GM12878 (cell line): ENCODE results near the gene CCNI. TPM values are rescaled to one million over a fixed set of nuclear protein-coding genes. Genes with fewer than 3 reads are reported as not detected.

ENCODE experiments used
- ATAC-seq: fragments of 200-7000 bp; cut with Tn5 transposase; 3 replicates; pipeline ENCODE4 v1.9.1; 2020; ENCODE audit warnings: mild to moderate bottlenecking, moderate library complexity
- BruUV-seq: library from RNA; stranded (reverse); fragments of 400-500 nt; replicated peaks from 2 replicates; lab custom pipeline; 2021; lab: Mats Ljungman, UMichigan
- CTCF ChIA-PET: fragments of 300-600 bp; sonication (Branson Sonifier 250); formaldehyde crosslinking; extraction: SDS; loops from one replicate; lab custom pipeline; 2021; ENCODE audit warnings: inconsistent platforms; lab: Yijun Ruan, JAX
- POLR2A ChIA-PET: fragments of 350-600 bp; formaldehyde crosslinking; extraction: SDS; loops from one replicate; lab custom pipeline; 2021; ENCODE audit warnings: inconsistent platforms; lab: Charles Lee
- RAD21 ChIA-PET: fragments of 300-600 bp; sonication (Branson Sonifier 250); formaldehyde crosslinking; loops from one replicate; lab custom pipeline; 2023; ENCODE audit warnings: antibody characterized with exemption; ENCODE audit not compliant: unreplicated experiment; lab: Charles Lee
- SMC1A ChIA-PET: fragments of 300-600 bp; sonication (Branson Sonifier 250); formaldehyde crosslinking; loops from one replicate; lab custom pipeline; 2023; ENCODE audit not compliant: unreplicated experiment, uncharacterized antibody; lab: Charles Lee
- DNase-seq: peaks from one replicate; pipeline ENCODE4 v3.0.0-alpha.2; 2011; ENCODE audit warnings: low read depth, low spot score
- FAIRE-seq: peaks from 3 replicates; lab custom pipeline; 2011; peaks lifted over from hg19 to GRCh38; lab: Jason Lieb, UNC
- H2AFZ ChIP-seq: 2 replicates; pipeline ENCODE4 v1.6.0; 2011; ENCODE audit warnings: low read depth, low read length, control low read depth; ENCODE audit not compliant: control insufficient read depth
- H3K27ac ChIP-seq: 2 replicates; pipeline ENCODE4 v1.5.1; 2011; ENCODE audit warnings: control low read depth; ENCODE audit not compliant: control insufficient read depth, insufficient read depth
- H3K27me3 ChIP-seq, 2 experiments: replicated peaks in 1 of 2; 2 replicates each; pipeline versions ENCODE4 v1.6.0 to v1.6.1; 2011; ENCODE audit warnings: low read length in 1 of 2; ENCODE audit not compliant: control insufficient read depth in 2 of 2, insufficient read depth in 2 of 2
- H3K36me3 ChIP-seq, 2 experiments: 2 replicates each; pipeline ENCODE4 v1.5.1; 2011; ENCODE audit warnings: low read length in 1 of 2; ENCODE audit not compliant: control insufficient read depth in 2 of 2, insufficient read depth in 2 of 2
- H3K4me1 ChIP-seq: 2 replicates; pipeline ENCODE4 v1.6.1; 2011; ENCODE audit warnings: mild to moderate bottlenecking, low read length, moderate library complexity, mixed read lengths; ENCODE audit not compliant: control insufficient read depth, insufficient read depth
- H3K4me2 ChIP-seq: 2 replicates; pipeline ENCODE4 v1.6.0; 2011; ENCODE audit warnings: control low read depth; ENCODE audit not compliant: control insufficient read depth, insufficient read depth
- H3K4me3 ChIP-seq: fragments of 200-600 bp; sonication (generic); 2 replicates; pipeline ENCODE4 v1.5.1; 2016
- H3K79me2 ChIP-seq: 2 replicates; pipeline ENCODE4 v1.6.0; 2011; ENCODE audit warnings: low read length; ENCODE audit not compliant: control insufficient read depth, insufficient read depth
- H3K9ac ChIP-seq: 2 replicates; pipeline ENCODE4 v1.8.0; 2011; ENCODE audit warnings: low read length, control low read depth, mixed read lengths; ENCODE audit not compliant: control insufficient read depth, insufficient read depth
- H3K9me3 ChIP-seq: replicated peaks from 3 replicates; pipeline ENCODE4 v1.5.1; 2011; ENCODE audit warnings: mild to moderate bottlenecking, low read length; ENCODE audit not compliant: control insufficient read depth, insufficient read depth
- H4K20me1 ChIP-seq: 2 replicates; pipeline ENCODE4 v1.6.0; 2011; ENCODE audit not compliant: control insufficient read depth, insufficient read depth
- CHD1 ChIP-seq: IDR thresholded peaks from 2 replicates; pipeline ENCODE4 v1.6.1; 2012; ENCODE audit warnings: low read depth, low read length, improper control_type of control experiment
- EGR1 ChIP-seq, 2 experiments: IDR thresholded peaks; 1 replicate in 1 of 2; 2 replicates in 1 of 2; pipeline ENCODE4 v1.6.1; 2011 to 2012; ENCODE audit warnings: low read depth in 2 of 2, low read length in 2 of 2, borderline replicate concordance in 1 of 2, mild to moderate bottlenecking in 1 of 2, moderate library complexity in 1 of 2
- EZH2 ChIP-seq: IDR thresholded peaks from 2 replicates; pipeline ENCODE4 v1.6.1; 2012; ENCODE audit warnings: low read depth, mild to moderate bottlenecking, control low read depth, inconsistent platforms, low read length, borderline replicate concordance; ENCODE audit not compliant: control insufficient read depth
- FOXM1 ChIP-seq: IDR thresholded peaks from 2 replicates; pipeline ENCODE4 v1.6.1; 2012; ENCODE audit warnings: low read depth, mild to moderate bottlenecking, inconsistent platforms, low read length, moderate library complexity
- KAT2A ChIP-seq: conservative IDR thresholded peaks from 2 replicates; pipeline ENCODE4 v1.6.1; 2011; ENCODE audit warnings: low read depth, low read length; ENCODE audit not compliant: control insufficient read depth
- NFYA ChIP-seq: IDR thresholded peaks from 2 replicates; pipeline ENCODE4 v1.6.1; 2011; ENCODE audit warnings: low read depth, mild to moderate bottlenecking, low read length, improper control_type of control experiment, borderline replicate concordance
- POLR2AphosphoS2 ChIP-seq: IDR thresholded peaks from 2 replicates; pipeline ENCODE4 v1.6.1; 2011; ENCODE audit warnings: low read depth, mild to moderate bottlenecking, low read length, improper control_type of control experiment, moderate library complexity
- RCOR1 ChIP-seq: conservative IDR thresholded peaks from 2 replicates; pipeline ENCODE4 v1.6.1; 2012; ENCODE audit warnings: low read depth, low read length, improper control_type of control experiment
- SIX5 ChIP-seq: IDR thresholded peaks from 2 replicates; pipeline ENCODE4 v1.6.1; 2011; ENCODE audit warnings: mild to moderate bottlenecking, low read depth, low read length, moderate library complexity; ENCODE audit not compliant: severe bottlenecking
- STAT1 ChIP-seq: fragments of 450-650 bp; conservative IDR thresholded peaks from 2 replicates; pipeline ENCODE4 v1.6.1; 2014; ENCODE audit warnings: antibody characterized with exemption, mild to moderate bottlenecking
- STAT3 ChIP-seq: IDR thresholded peaks from 2 replicates; pipeline ENCODE4 v1.6.1; 2011; ENCODE audit warnings: low read depth, low read length, improper control_type of control experiment
- TCF7 ChIP-seq: IDR thresholded peaks from 2 replicates; pipeline ENCODE4 v1.6.1; 2014; ENCODE audit warnings: antibody characterized with exemption, borderline replicate concordance
- YY1 ChIP-seq: IDR thresholded peaks from 2 replicates; pipeline ENCODE4 v1.6.1; 2011; ENCODE audit warnings: low read depth, mild to moderate bottlenecking, low read length
- WGBS: methylation state at CpG from one replicate; pipeline ENCODE4 v1.1.6; 2016; ENCODE audit warnings: low lambda C conversion rate; ENCODE audit not compliant: insufficient replicate concordance, insufficient coverage; ENCODE audit errors: missing lambda C conversion rate; 5-methylcytosine and 5-hydroxymethylcytosine counted together
- in situ Hi-C: fragments of 300-500 bp; cut with MboI; formaldehyde crosslinking; loops from 9 replicates; pipeline ENCODE4 v1.14.3; 2018; ENCODE audit warnings: mixed read lengths
- intact Hi-C: fragments of 100-400 bp; cut with micrococcal nuclease; formaldehyde crosslinking; loops from one replicate; pipeline ENCODE4 v1.14.2; 2022; ENCODE audit not compliant: unreplicated experiment
- polyA plus RNA-seq, 11 experiments: library from polyadenylated mRNA; depleted of rRNA in 4 of 11; unstranded in 6 of 11; stranded (reverse) in 5 of 11; fragments of >200 nt; fragmentation: Nextera tagmentation in 4 of 11; fragmentation: Illumina TruSeq in 1 of 11; extraction: Ambion mirVana in 4 of 11; extraction: Trizol in 1 of 11; gene quantifications; 1 replicate in 1 of 11; 2 replicates in 10 of 11; pipeline versions ENCODE4 v1.2.1 to v1.2.3, GENCODE V29; 2011 to 2016; ENCODE audit warnings: inconsistent platforms in 2 of 11, missing spikeins in 2 of 11, low read depth in 1 of 11
- total RNA-seq, 4 experiments: library from RNA; depleted of rRNA in 3 of 4; stranded (reverse); fragments of >200 nt in 3 of 4; fragmentation: Illumina TruSeq in 1 of 4; extraction: Trizol in 1 of 4; gene quantifications; 2 replicates each; pipeline versions ENCODE4 v1.2.1 to v1.2.3, GENCODE V29; 2013 to 2021
- TF ChIP-seq, protein P1 (sequence below): IDR thresholded peaks from 2 replicates; pipeline ENCODE4 v1.6.1; 2011; ENCODE audit warnings: mild to moderate bottlenecking, low read depth, low read length, moderate library complexity; ENCODE audit not compliant: insufficient replicate concordance
- TF ChIP-seq, protein P2 (sequence below): fragments of 450-650 bp; IDR thresholded peaks from 2 replicates; pipeline ENCODE4 v1.6.1; 2017; ENCODE audit warnings: mild to moderate bottlenecking, low read depth, inconsistent platforms; ENCODE audit not compliant: poor library complexity, severe bottlenecking
- TF ChIP-seq, protein P3 (sequence below): fragments of 450-650 bp; IDR thresholded peaks from 2 replicates; pipeline ENCODE4 v1.6.1; 2016; ENCODE audit warnings: mild to moderate bottlenecking
- TF ChIP-seq, protein P4 (sequence below): fragments of 450-650 bp; IDR thresholded peaks from 2 replicates; pipeline ENCODE4 v1.6.1; 2017; ENCODE audit warnings: borderline replicate concordance

CCNI gene
- total and polyA plus RNA-seq, 10 of the 15 experiments (the other 5 are each of a cell fraction or from before 2014, with no cell fraction given), result 70.6 to 178 (median 105) TPM

DNA sequence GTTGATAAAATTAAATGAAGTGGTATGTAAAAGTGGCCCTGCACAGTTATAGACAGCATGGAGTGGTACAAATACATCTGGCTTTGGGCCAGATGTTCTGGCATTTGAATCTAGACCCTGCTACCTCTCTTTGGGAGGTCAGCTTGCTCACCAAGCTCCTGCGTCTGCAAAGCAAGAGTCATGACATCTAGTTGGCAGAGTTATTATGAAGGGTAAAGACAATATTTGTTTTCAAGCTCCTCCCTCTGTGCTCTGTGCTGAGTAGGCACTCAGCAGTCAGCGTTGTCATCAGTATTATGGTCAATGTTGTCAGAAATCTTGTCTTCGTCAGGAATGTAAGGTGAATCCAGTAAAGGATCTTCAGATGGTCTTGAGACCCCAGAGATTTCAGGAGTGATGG, 55.8 kb downstream of the CCNI start (continued):
- TF ChIP-seq, protein P1, sequence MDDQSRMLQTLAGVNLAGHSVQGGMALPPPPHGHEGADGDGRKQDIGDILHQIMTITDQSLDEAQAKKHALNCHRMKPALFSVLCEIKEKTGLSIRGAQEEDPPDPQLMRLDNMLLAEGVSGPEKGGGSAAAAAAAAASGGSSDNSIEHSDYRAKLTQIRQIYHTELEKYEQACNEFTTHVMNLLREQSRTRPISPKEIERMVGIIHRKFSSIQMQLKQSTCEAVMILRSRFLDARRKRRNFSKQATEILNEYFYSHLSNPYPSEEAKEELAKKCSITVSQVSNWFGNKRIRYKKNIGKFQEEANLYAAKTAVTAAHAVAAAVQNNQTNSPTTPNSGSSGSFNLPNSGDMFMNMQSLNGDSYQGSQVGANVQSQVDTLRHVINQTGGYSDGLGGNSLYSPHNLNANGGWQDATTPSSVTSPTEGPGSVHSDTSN, result no peak
- no peak for TF ChIP-seq TCF7

DNA sequence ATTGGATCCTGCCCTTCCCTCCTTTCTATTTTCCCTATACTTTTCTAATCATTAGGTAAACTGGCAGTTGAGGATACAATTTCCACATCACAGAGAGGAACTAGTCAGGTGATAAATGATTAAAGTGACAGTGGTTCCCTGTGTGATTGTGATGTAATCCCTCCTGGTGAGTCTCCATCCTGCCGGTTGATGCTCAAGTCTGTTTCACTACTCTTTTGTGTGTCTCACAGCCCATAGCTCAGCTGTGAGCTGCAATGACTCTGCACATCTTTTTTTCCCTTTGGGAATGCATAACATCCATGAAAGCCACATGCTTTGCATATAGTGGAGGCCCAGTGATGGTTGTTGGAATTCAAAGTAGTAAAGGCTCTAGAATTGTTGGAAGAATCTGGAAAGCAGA, 60.4 kb downstream of the CCNI start:
- H2AFZ ChIP-seq, result no peak overlapping the region
- ATAC-seq (no peak), FAIRE-seq (no peak), DNase-seq (no peak)
- H4K20me1 ChIP-seq, result no peaks in the 10 kb centered on the region
- intact Hi-C loops (no loop called here), in situ Hi-C loops (no loop called here)
- no peaks in the 10 kb centered on the region for H3K4me1 ChIP-seq
- H3K79me2 ChIP-seq, result no peaks in the 10 kb centered on the region
- H3K27ac ChIP-seq, result no peak overlapping the region
- CTCF ChIA-PET, result interaction anchor here (2.0 kb wide), 1 partner anchor 29 kb away, joined by 5 read pairs; no protein-coding TSS in a partner anchor
- H3K4me2 ChIP-seq, result no peak overlapping the region
- SMC1A ChIA-PET, result no interaction called here
- H3K4me3 ChIP-seq, result no peak overlapping the region
- no peaks in the 10 kb centered on the region for H3K27me3 ChIP-seq
- WGBS, result 100% methylated on average over 1 of the region's 1 CpG
- peaks cover 9 to 35% of the 10 kb centered on the region in 2 experiments for H3K36me3 ChIP-seq
- POLR2A ChIA-PET, result no interaction called here
- no peaks in the 10 kb centered on the region for H3K9me3 ChIP-seq
- no peak overlapping the region for H3K9ac ChIP-seq
- no TSS peak for BruUV-seq
- RAD21 ChIA-PET, result interaction anchor here (1.1 kb wide), 1 partner anchor 66 kb away, joined by 4 read pairs; no protein-coding TSS in a partner anchor
- TF ChIP-seq KAT2A (no peak), CHD1 (no peak), NFYA (no peak), SIX5 (no peak), EZH2 (no peak), FOXM1 (no peak), YY1 (no peak), STAT1 (no peak), EGR1 (IDR thresholded peaks at IDR 0.05; ENCODE audit: borderline replicate concordance in 1 of 2, low read depth in 2 of 2, low read length in 2 of 2) (no peak), POLR2AphosphoS2 (no peak), RCOR1 (no peak), STAT3 (no peak)
- TF ChIP-seq, protein P2, sequence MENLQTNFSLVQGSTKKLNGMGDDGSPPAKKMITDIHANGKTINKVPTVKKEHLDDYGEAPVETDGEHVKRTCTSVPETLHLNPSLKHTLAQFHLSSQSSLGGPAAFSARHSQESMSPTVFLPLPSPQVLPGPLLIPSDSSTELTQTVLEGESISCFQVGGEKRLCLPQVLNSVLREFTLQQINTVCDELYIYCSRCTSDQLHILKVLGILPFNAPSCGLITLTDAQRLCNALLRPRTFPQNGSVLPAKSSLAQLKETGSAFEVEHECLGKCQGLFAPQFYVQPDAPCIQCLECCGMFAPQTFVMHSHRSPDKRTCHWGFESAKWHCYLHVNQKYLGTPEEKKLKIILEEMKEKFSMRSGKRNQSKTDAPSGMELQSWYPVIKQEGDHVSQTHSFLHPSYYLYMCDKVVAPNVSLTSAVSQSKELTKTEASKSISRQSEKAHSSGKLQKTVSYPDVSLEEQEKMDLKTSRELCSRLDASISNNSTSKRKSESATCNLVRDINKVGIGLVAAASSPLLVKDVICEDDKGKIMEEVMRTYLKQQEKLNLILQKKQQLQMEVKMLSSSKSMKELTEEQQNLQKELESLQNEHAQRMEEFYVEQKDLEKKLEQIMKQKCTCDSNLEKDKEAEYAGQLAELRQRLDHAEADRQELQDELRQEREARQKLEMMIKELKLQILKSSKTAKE, result no peak
- TF ChIP-seq, protein P3, sequence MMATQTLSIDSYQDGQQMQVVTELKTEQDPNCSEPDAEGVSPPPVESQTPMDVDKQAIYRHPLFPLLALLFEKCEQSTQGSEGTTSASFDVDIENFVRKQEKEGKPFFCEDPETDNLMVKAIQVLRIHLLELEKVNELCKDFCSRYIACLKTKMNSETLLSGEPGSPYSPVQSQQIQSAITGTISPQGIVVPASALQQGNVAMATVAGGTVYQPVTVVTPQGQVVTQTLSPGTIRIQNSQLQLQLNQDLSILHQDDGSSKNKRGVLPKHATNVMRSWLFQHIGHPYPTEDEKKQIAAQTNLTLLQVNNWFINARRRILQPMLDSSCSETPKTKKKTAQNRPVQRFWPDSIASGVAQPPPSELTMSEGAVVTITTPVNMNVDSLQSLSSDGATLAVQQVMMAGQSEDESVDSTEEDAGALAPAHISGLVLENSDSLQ, result no peak
- TF ChIP-seq, protein P4, sequence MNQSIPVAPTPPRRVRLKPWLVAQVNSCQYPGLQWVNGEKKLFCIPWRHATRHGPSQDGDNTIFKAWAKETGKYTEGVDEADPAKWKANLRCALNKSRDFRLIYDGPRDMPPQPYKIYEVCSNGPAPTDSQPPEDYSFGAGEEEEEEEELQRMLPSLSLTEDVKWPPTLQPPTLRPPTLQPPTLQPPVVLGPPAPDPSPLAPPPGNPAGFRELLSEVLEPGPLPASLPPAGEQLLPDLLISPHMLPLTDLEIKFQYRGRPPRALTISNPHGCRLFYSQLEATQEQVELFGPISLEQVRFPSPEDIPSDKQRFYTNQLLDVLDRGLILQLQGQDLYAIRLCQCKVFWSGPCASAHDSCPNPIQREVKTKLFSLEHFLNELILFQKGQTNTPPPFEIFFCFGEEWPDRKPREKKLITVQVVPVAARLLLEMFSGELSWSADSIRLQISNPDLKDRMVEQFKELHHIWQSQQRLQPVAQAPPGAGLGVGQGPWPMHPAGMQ, result no peak
